Spleen (tissue), 11 donors: Measurements from ENCODE around the gene SPHK1. TPM values are rescaled to one million over a fixed set of nuclear protein-coding genes. Genes with fewer than 3 reads are reported as not detected.

ENCODE experiments used
- DNase-seq: peaks from one replicate; pipeline ENCODE4 v3.0.0-alpha.2; 2020
- H3K27ac ChIP-seq, 8 donors: fragments of 200-600 bp; sonication (generic) in 7 of 8; 1 replicate in 4 of 8; 2 replicates in 4 of 8; pipeline versions ENCODE4 v1.5.0 to v1.8.0; 2016 to 2021; ENCODE audit warnings: inconsistent platforms in 4 of 8, mild to moderate bottlenecking in 4 of 8, moderate library complexity in 1 of 8
- H3K27me3 ChIP-seq, 7 donors: fragments of 200-600 bp; sonication (generic) in 6 of 7; replicated peaks in 1 of 7; 1 replicate in 4 of 7; 2 replicates in 3 of 7; pipeline versions ENCODE4 v1.5.0 to v1.8.0; 2016 to 2021; ENCODE audit warnings: inconsistent platforms in 3 of 7, mild to moderate bottlenecking in 1 of 7
- H3K36me3 ChIP-seq, 6 donors: fragments of 200-600 bp; sonication (generic) in 5 of 6; 1 replicate in 4 of 6; 2 replicates in 2 of 6; pipeline versions ENCODE4 v1.5.0 to v1.8.0; 2016 to 2021; ENCODE audit warnings: inconsistent platforms in 2 of 6
- H3K4me1 ChIP-seq, 6 donors: fragments of 200-600 bp; sonication (generic) in 5 of 6; 1 replicate in 3 of 6; 2 replicates in 3 of 6; pipeline versions ENCODE4 v1.5.0 to v1.8.0; 2016 to 2021; ENCODE audit warnings: inconsistent platforms in 3 of 6
- H3K4me3 ChIP-seq, 8 donors: fragments of 200-600 bp; sonication (generic) in 7 of 8; 1 replicate in 4 of 8; 2 replicates in 4 of 8; pipeline versions ENCODE4 v1.5.0 to v1.8.0; 2016 to 2021; ENCODE audit warnings: inconsistent platforms in 4 of 8, mild to moderate bottlenecking in 4 of 8, moderate library complexity in 2 of 8
- H3K9me3 ChIP-seq, 8 donors: fragments of 200-600 bp; sonication (generic) in 7 of 8; 1 replicate in 4 of 8; 2 replicates in 4 of 8; pipeline versions ENCODE4 v1.5.0 to v1.8.0; 2016 to 2021; ENCODE audit warnings: inconsistent platforms in 4 of 8
- CTCF ChIP-seq, 11 experiments: fragments of 200-600 bp in 7 of 11; fragments of 450-650 bp in 4 of 11; sonication (generic) in 4 of 11; IDR thresholded peaks in 8 of 11; conservative IDR thresholded peaks in 3 of 11; 1 replicate in 7 of 11; 2 replicates in 4 of 11; pipeline versions ENCODE4 v1.4.0 to v1.8.0; 2016 to 2021; ENCODE audit warnings: antibody characterized with exemption in 11 of 11, inconsistent platforms in 4 of 11, mild to moderate bottlenecking in 1 of 11
- POLR2A ChIP-seq, 3 donors: fragments of 450-650 bp; IDR thresholded peaks; one replicate each; pipeline ENCODE4 v1.5.1; 2017; ENCODE audit warnings: antibody characterized with exemption in 3 of 3, mild to moderate bottlenecking in 1 of 3
- POLR2AphosphoS5 ChIP-seq, 3 donors: sonication (generic); formaldehyde crosslinking; IDR thresholded peaks; one replicate each; pipeline ENCODE4 v1.5.1; 2017; ENCODE audit warnings: antibody characterized with exemption in 3 of 3
- WGBS, 5 donors: extraction: QIAGEN DNeasy Blood & Tissue Kit in 3 of 5; methylation state at CpG; one replicate each; pipeline versions ENCODE4 v1.1.5 to v1.1.7; 2013 to 2018; 5-methylcytosine and 5-hydroxymethylcytosine counted together
- intact Hi-C: fragments of 100-400 bp; cut with DNase I; formaldehyde crosslinking; loops from one replicate; pipeline ENCODE4 v1.15.0; 2023; ENCODE audit warnings: low total_unique reads
- polyA plus RNA-seq, 3 donors: library from polyadenylated mRNA; stranded (reverse); fragments of 200-250 nt; gene quantifications; one replicate each; pipeline ENCODE4 v1.2.1, GENCODE V29; 2013
- total RNA-seq, 7 donors: library from RNA; depleted of rRNA in 3 of 7; stranded (reverse); fragments of >200 nt in 3 of 7; fragmentation: NEBNext Ultra II Directional in 4 of 7; extraction: Animal tissue kit (Norgen Biotek cat#: 25700) in 4 of 7; gene quantifications; one replicate each; pipeline versions ENCODE4 v1.1.0 to v1.2.1, GENCODE V29; 2016 to 2021
- donor health status: healthy with polysubstance abuse.
- donor health status: DM: no; HTN: no; CAD: no; lungs with moderate emphysema.
- donor health status: DM: no; HTN: no; CAD: no.
- donor health status: Bipolar disorder and iron deficiency.
- donor health status: healthy.
- donor health status: DM: no; HTN: no; CAD: no.
- donor health status: DM: yes; HTN: yes; CAD: no.

The SPHK1 gene
- total and polyA plus RNA-seq, 10 donors, result 3.7 to 11.4 (median 6.0) TPM

GRCh38 chr17:76428511-76428910 is 44.1 kb downstream of the SPHK1 start:
- Histone ChIP-seq H3K4me3 (no peak overlapping the region), H3K36me3 (no peaks in the 10 kb centered on the region), H3K27me3 (no peaks in the 10 kb centered on the region), H3K9me3 (no peaks in the 10 kb centered on the region), H3K4me1 (peaks cover 4 to 93% (median 33%) of the 10 kb centered on the region in 6 donors), H3K27ac (peak overlapping the region in 5 of 8 donors; percentile 2 to 71 (median 55))
- no peak for DNase-seq
- TF ChIP-seq POLR2AphosphoS5 (IDR thresholded peaks at IDR 0.05) (no peak), POLR2A (IDR thresholded peaks at IDR 0.05) (no peak), CTCF (IDR thresholded peaks at IDR 0.05 in 8 of 11, conservative IDR thresholded peaks at IDR 0.05 in 3 of 11) (no peak)
- intact Hi-C loops, result no loop called here
- WGBS, 5 donors, result 93 to 100% (median 98%) methylated on average over 1 of the region's 1 CpG

- intact Hi-C loops, result no loop called here
- Histone ChIP-seq H3K4me3 (no peak overlapping the region), H3K36me3 (peaks cover 0 to 10% (median 0%) of the 10 kb centered on the region in 6 donors), H3K27me3 (no peaks in the 10 kb centered on the region), H3K9me3 (no peaks in the 10 kb centered on the region), H3K27ac (no peak overlapping the region), H3K4me1 (peaks cover 4 to 85% (median 38%) of the 10 kb centered on the region in 6 donors)
- no peak for DNase-seq
- TF ChIP-seq CTCF (IDR thresholded peaks at IDR 0.05 in 8 of 11, conservative IDR thresholded peaks at IDR 0.05 in 3 of 11) (no peak), POLR2AphosphoS5 (IDR thresholded peaks at IDR 0.05) (no peak), POLR2A (IDR thresholded peaks at IDR 0.05) (no peak)
- 92 to 100% (median 96%) methylated on average over 2 of the region's 2 CpGs for WGBS, 5 donors
Measured at GRCh38 chr17:76431509-76431908, 47.1 kb downstream of the SPHK1 start.

- no peak for DNase-seq
- no peak for TF ChIP-seq POLR2AphosphoS5 (IDR thresholded peaks at IDR 0.05)
- no peak for TF ChIP-seq POLR2A (IDR thresholded peaks at IDR 0.05)
- no peak for TF ChIP-seq CTCF (IDR thresholded peaks at IDR 0.05 in 8 of 11, conservative IDR thresholded peaks at IDR 0.05 in 3 of 11)
- H3K36me3 ChIP-seq, result peaks cover 0 to 10% (median 0%) of the 10 kb centered on the region in 6 donors
- peaks cover 4 to 80% (median 36%) of the 10 kb centered on the region in 6 donors for H3K4me1 ChIP-seq
- no peaks in the 10 kb centered on the region for H3K27me3 ChIP-seq
- intact Hi-C loops, result no loop called here
- WGBS, 5 donors, result 93 to 95% (median 94%) methylated on average over 6 of the region's 6 CpGs
- no peak overlapping the region for H3K27ac ChIP-seq
- no peak overlapping the region for H3K4me3 ChIP-seq
- no peaks in the 10 kb centered on the region for H3K9me3 ChIP-seq
Measured at GRCh38 chr17:76432004-76432403, 47.6 kb downstream of the SPHK1 start.

GRCh38 chr17:76432712-76433336 is 48.4 kb downstream of the SPHK1 start:
- peaks cover under 1 to 78% (median 28%) of the 10 kb centered on the region in 6 donors for H3K4me1 ChIP-seq
- no peaks in the 10 kb centered on the region for H3K27me3 ChIP-seq
- intact Hi-C loops, result no loop called here
- H3K9me3 ChIP-seq, result no peaks in the 10 kb centered on the region
- H3K4me3 ChIP-seq, result no peak overlapping the region
- DNase-seq, result no peak
- WGBS, 5 donors, result 83 to 92% (median 86%) methylated on average over 3 of the region's 3 CpGs
- TF ChIP-seq POLR2A (IDR thresholded peaks at IDR 0.05) (no peak), POLR2AphosphoS5 (IDR thresholded peaks at IDR 0.05) (no peak), CTCF (IDR thresholded peaks at IDR 0.05 in 8 of 11, conservative IDR thresholded peaks at IDR 0.05 in 3 of 11) (peak in 9 of 11 experiments; percentile 5 to 52 (median 26))
- no peak overlapping the region for H3K27ac ChIP-seq
- H3K36me3 ChIP-seq, result peaks cover 0 to 10% (median 0%) of the 10 kb centered on the region in 6 donors
